Central memory CD8-positive, alpha-beta T cell (primary cell): ENCODE measurements around the gene NARF.

ENCODE experiments used
- ATAC-seq: fragments of 150-1000 bp; cut with Tn5 transposase; replicated peaks from 2 replicates; pipeline ENCODE4 v1.10.0; 2022; ENCODE audit warnings: mild to moderate bottlenecking, moderate FRiP score, moderate number of reproducible peaks; ENCODE audit not compliant: poor library complexity, severe bottlenecking; ENCODE audit errors: extremely low read depth
- DNase-seq, 2 donors: peaks; one replicate each; pipeline ENCODE4 v3.0.0; 2021; ENCODE audit warnings: low spot score in 2 of 2
- H3K27ac Mint-ChIP-seq: one replicate; pipeline ENCODE4 v1.8.0; 2022; ENCODE audit warnings: low read depth, mild to moderate bottlenecking, moderate library complexity, mixed read lengths
- H3K27me3 Mint-ChIP-seq: one replicate; pipeline ENCODE4 v1.8.0; 2022; ENCODE audit warnings: mixed read lengths
- H3K36me3 Mint-ChIP-seq: one replicate; pipeline ENCODE4 v1.8.0; 2022; ENCODE audit warnings: mild to moderate bottlenecking, moderate library complexity, mixed read lengths; ENCODE audit not compliant: insufficient read depth
- H3K4me1 Mint-ChIP-seq: one replicate; pipeline ENCODE4 v1.8.0; 2022; ENCODE audit warnings: mixed read lengths
- H3K4me3 Mint-ChIP-seq: one replicate; pipeline ENCODE4 v1.8.0; 2022; ENCODE audit warnings: mild to moderate bottlenecking, moderate library complexity, mixed read lengths
- H3K9me3 Mint-ChIP-seq: one replicate; pipeline ENCODE4 v1.8.0; 2022; ENCODE audit warnings: mixed read lengths

Gene NARF

DNA sequence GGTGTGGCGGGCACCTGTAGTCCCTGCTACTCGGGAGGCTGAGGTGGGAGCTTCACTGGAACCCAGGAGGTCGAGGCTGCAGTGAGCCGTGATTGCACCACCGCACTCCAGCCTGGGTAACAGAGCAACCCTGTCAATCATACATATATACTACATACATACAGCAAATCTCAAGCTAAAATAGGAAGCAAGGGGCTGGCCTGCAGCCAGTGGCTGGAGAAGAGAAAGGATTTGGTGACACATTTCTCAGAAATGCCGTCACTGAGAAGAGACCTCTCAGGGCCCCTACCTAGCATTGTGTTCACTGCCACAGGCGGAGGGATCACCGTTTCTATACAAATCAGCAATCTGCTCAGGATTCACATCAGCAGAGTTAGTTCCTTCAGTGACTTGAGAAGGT lies 16.9 kb downstream of the NARF start:
- ATAC-seq, result no peak
- no peaks in the 10 kb centered on the region for H3K27me3 Mint-ChIP-seq
- no peaks in the 10 kb centered on the region for H3K4me1 Mint-ChIP-seq
- H3K4me3 Mint-ChIP-seq, result no peak overlapping the region
- no peak overlapping the region for H3K27ac Mint-ChIP-seq
- no peak for DNase-seq
- no peaks in the 10 kb centered on the region for H3K9me3 Mint-ChIP-seq
- H3K36me3 Mint-ChIP-seq, result peaks cover 57% of the 10 kb centered on the region

- no peaks in the 10 kb centered on the region for H3K27me3 Mint-ChIP-seq
- no peak overlapping the region for H3K4me3 Mint-ChIP-seq
- H3K9me3 Mint-ChIP-seq, result no peaks in the 10 kb centered on the region
- H3K36me3 Mint-ChIP-seq, result peaks cover 52% of the 10 kb centered on the region
- no peak overlapping the region for H3K27ac Mint-ChIP-seq
- DNase-seq (no peak), ATAC-seq (no peak)
- no peaks in the 10 kb centered on the region for H3K4me1 Mint-ChIP-seq
Measured at GRCh38 chr17:82477934-82478333, 19.4 kb downstream of the NARF start.

- H3K36me3 Mint-ChIP-seq, result peaks cover 44% of the 10 kb centered on the region
- H3K4me1 Mint-ChIP-seq, result no peaks in the 10 kb centered on the region
- peak overlapping the region; percentile 76 for H3K27ac Mint-ChIP-seq
- H3K9me3 Mint-ChIP-seq, result no peaks in the 10 kb centered on the region
- DNase-seq (no peak), ATAC-seq (no peak)
- no peaks in the 10 kb centered on the region for H3K27me3 Mint-ChIP-seq
- no peak overlapping the region for H3K4me3 Mint-ChIP-seq
Measured at GRCh38 chr17:82479602-82480001, 21.1 kb downstream of the NARF start.

- H3K27me3 Mint-ChIP-seq, result no peaks in the 10 kb centered on the region
- DNase-seq (no peak), ATAC-seq (no peak)
- H3K27ac Mint-ChIP-seq, result no peak overlapping the region
- H3K9me3 Mint-ChIP-seq, result no peaks in the 10 kb centered on the region
- H3K36me3 Mint-ChIP-seq, result peaks cover 42% of the 10 kb centered on the region
- H3K4me3 Mint-ChIP-seq, result no peak overlapping the region
- H3K4me1 Mint-ChIP-seq, result no peaks in the 10 kb centered on the region
Measured at GRCh38 chr17:82480318-82480717, 21.8 kb downstream of the NARF start.

GRCh38 chr17:82483204-82483660 lies 24.7 kb downstream of the NARF start:
- no peaks in the 10 kb centered on the region for H3K9me3 Mint-ChIP-seq
- H3K4me3 Mint-ChIP-seq, result no peak overlapping the region
- H3K36me3 Mint-ChIP-seq, result peaks cover 29% of the 10 kb centered on the region
- no peak overlapping the region for H3K27ac Mint-ChIP-seq
- H3K4me1 Mint-ChIP-seq, result peaks cover 13% of the 10 kb centered on the region
- ATAC-seq (no peak), DNase-seq (no peak)
- no peaks in the 10 kb centered on the region for H3K27me3 Mint-ChIP-seq

DNA sequence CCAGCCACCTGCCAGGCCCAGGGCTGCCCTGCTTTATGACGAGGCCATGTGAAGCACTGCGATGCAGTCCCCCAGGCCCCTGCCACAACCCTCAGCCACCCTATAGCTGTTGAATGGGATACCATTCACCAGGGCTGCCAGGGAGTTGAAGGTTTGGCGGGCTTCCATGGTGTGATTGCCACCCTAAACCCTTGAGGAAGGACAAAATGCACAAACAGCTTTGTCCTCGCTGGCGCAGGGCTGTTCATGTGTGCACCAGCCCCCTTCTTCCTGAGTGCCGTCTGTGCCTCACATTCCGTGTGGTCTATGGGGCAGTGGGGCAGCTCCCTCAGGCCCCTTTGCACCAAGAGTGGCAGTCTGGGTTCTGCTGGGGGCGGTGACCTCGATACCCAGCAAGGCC lies 25.3 kb downstream of the NARF start:
- ATAC-seq, result no peak
- Mint-ChIP-seq H3K4me3 (no peak overlapping the region), H3K36me3 (peaks cover 32% of the 10 kb centered on the region), H3K4me1 (peaks cover 13% of the 10 kb centered on the region), H3K27ac (no peak overlapping the region), H3K9me3 (no peaks in the 10 kb centered on the region), H3K27me3 (no peaks in the 10 kb centered on the region)
- DNase-seq, result no peak

- peak overlapping the region; percentile 34 for H3K4me3 Mint-ChIP-seq
- H3K27me3 Mint-ChIP-seq, result no peaks in the 10 kb centered on the region
- H3K27ac Mint-ChIP-seq, result peak overlapping the region; percentile 69
- H3K9me3 Mint-ChIP-seq, result no peaks in the 10 kb centered on the region
- H3K36me3 Mint-ChIP-seq, result peaks cover 26% of the 10 kb centered on the region
- H3K4me1 Mint-ChIP-seq, result peaks cover 13% of the 10 kb centered on the region
- DNase-seq, result no peak
- no peak for ATAC-seq
Measured at GRCh38 chr17:82486231-82487094, 27.9 kb downstream of the NARF start.

- ATAC-seq (no peak), DNase-seq (no peak)
- H3K4me1 Mint-ChIP-seq, result peaks cover 13% of the 10 kb centered on the region
- no peak overlapping the region for H3K4me3 Mint-ChIP-seq
- H3K27ac Mint-ChIP-seq, result peak overlapping the region; percentile 71
- H3K9me3 Mint-ChIP-seq, result no peaks in the 10 kb centered on the region
- H3K36me3 Mint-ChIP-seq, result peaks cover 21% of the 10 kb centered on the region
- no peaks in the 10 kb centered on the region for H3K27me3 Mint-ChIP-seq
Measured at GRCh38 chr17:82487910-82488309, 29.4 kb downstream of the NARF start.

GRCh38 chr17:82489117-82489516 lies 30.6 kb downstream of the NARF start:
- DNase-seq, result no peak
- H3K36me3 Mint-ChIP-seq, result peaks cover 23% of the 10 kb centered on the region
- no peaks in the 10 kb centered on the region for H3K9me3 Mint-ChIP-seq
- H3K4me1 Mint-ChIP-seq, result peaks cover 18% of the 10 kb centered on the region
- no peak for ATAC-seq
- H3K27ac Mint-ChIP-seq, result peak overlapping the region; percentile 69
- H3K4me3 Mint-ChIP-seq, result no peak overlapping the region
- H3K27me3 Mint-ChIP-seq, result no peaks in the 10 kb centered on the region

DNA sequence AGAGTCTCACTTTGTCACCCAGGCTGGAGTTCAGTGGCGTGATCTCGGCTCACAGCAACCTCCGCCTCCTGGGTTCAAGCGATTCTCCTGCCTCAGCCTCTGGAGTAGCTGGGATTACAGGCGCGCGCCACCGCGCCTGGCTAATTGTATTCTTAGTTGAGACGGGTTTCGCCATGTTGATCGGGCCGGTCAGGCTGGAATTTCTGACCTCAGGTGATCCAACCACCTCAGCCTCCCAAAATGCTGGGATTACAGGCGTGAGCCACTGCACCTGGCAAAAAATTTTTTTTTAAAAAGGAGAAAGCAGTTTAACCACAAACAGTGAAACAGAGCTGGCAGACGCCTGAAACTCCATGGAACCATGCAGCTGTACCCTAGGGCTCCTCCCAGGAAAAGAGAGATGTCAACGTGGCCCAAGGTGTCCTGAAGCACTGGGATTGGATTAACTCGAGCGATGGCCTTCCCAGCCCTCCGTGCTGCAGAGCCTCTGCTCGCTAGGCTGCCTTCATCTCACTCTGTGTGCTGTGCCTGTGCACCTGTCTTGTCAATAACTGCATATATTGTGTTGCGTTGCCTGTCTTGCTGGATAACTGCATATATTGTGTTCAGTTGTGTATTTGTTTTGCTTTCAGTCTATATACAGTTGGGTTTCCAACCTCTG lies 31.4 kb downstream of the NARF start:
- Mint-ChIP-seq H3K4me3 (no peak overlapping the region), H3K9me3 (no peaks in the 10 kb centered on the region), H3K4me1 (peaks cover 27% of the 10 kb centered on the region), H3K36me3 (peaks cover 31% of the 10 kb centered on the region), H3K27ac (no peak overlapping the region), H3K27me3 (no peaks in the 10 kb centered on the region)
- ATAC-seq (no peak), DNase-seq (no peak)

GRCh38 chr17:82490512-82491195 lies 32.1 kb downstream of the NARF start:
- peaks cover 28% of the 10 kb centered on the region for H3K4me1 Mint-ChIP-seq
- no peak for ATAC-seq
- DNase-seq, result no peak
- H3K27ac Mint-ChIP-seq, result no peak overlapping the region
- H3K9me3 Mint-ChIP-seq, result no peaks in the 10 kb centered on the region
- no peak overlapping the region for H3K4me3 Mint-ChIP-seq
- H3K27me3 Mint-ChIP-seq, result no peaks in the 10 kb centered on the region
- peaks cover 29% of the 10 kb centered on the region for H3K36me3 Mint-ChIP-seq

- Mint-ChIP-seq H3K27ac (no peak overlapping the region), H3K9me3 (no peaks in the 10 kb centered on the region), H3K36me3 (peaks cover 30% of the 10 kb centered on the region), H3K27me3 (no peaks in the 10 kb centered on the region), H3K4me1 (peaks cover 23% of the 10 kb centered on the region), H3K4me3 (no peak overlapping the region)
- DNase-seq (no peak), ATAC-seq (no peak)
Measured at GRCh38 chr17:82491196-82491530, 32.6 kb downstream of the NARF start.

DNA sequence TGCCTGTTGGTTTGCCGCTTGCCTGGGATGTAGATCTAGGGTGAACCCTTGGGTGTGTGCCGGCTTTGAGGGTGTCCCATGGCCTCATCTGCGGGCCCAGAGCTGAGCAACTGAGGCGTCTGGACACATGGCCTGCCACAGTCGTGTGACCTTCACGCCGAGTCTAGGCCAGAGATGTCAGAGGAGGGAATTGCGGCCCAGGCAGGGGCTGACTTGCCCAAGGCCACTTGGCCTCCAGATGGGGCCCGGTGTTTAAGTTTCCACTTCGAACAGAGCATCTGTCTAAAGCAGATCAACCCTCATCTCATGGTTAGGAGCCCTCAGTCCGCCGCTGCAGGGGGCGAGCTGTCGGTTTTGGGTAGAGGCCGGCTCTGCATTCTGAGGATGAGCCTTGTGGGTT lies 33.0 kb downstream of the NARF start:
- Mint-ChIP-seq H3K4me3 (no peak overlapping the region), H3K27me3 (no peaks in the 10 kb centered on the region), H3K4me1 (peaks cover 20% of the 10 kb centered on the region), H3K36me3 (peaks cover 32% of the 10 kb centered on the region), H3K27ac (no peak overlapping the region), H3K9me3 (no peaks in the 10 kb centered on the region)
- ATAC-seq, result no peak
- DNase-seq, result no peak
